ENCODE data around the gene SMIM35. TPM values are rescaled to one million over a fixed set of nuclear protein-coding genes. Genes with fewer than 3 reads are reported as not detected.

The SMIM35 gene
- total RNA-seq, 4 donors from 2014 or later = not detected

GRCh38 chr11:118091690-118092089 is 4.9 kb upstream of the SMIM35 start:
- Histone ChIP-seq H3K4me3 (no peak overlapping the region), H3K27ac (no peak overlapping the region), H3K27me3 (no peaks in the 10 kb centered on the region), H3K9me3 (no peaks in the 10 kb centered on the region), H3K36me3 (no peaks in the 10 kb centered on the region), H3K4me1 (no peaks in the 10 kb centered on the region)
- TF ChIP-seq POLR2A (IDR thresholded peaks at IDR 0.05) = no peak
- no peak for TF ChIP-seq CTCF (IDR thresholded peaks at IDR 0.05 in 4 of 5, conservative IDR thresholded peaks at IDR 0.05 in 1 of 5)
- intact Hi-C loops (cut with DNase I; ENCODE audit: low total_unique reads) = no loop called here
- DNase-seq (no peak), ATAC-seq (no peak)
- in situ Hi-C loops (cut with MboI; ENCODE audit: low sequenced_read_pairs in 4 of 4) = no loop called here

- TF ChIP-seq CTCF (IDR thresholded peaks at IDR 0.05 in 4 of 5, conservative IDR thresholded peaks at IDR 0.05 in 1 of 5) (no peak), POLR2A (IDR thresholded peaks at IDR 0.05) (no peak)
- no peak for DNase-seq
- no peaks in the 10 kb centered on the region for H3K9me3 ChIP-seq
- ATAC-seq = no peak
- H3K4me1 ChIP-seq = no peaks in the 10 kb centered on the region
- H3K36me3 ChIP-seq = no peaks in the 10 kb centered on the region
- H3K27ac ChIP-seq = no peak overlapping the region
- no peaks in the 10 kb centered on the region for H3K27me3 ChIP-seq
- H3K4me3 ChIP-seq = no peak overlapping the region
- in situ Hi-C loops (cut with MboI; ENCODE audit: low sequenced_read_pairs in 4 of 4) (no loop called here), intact Hi-C loops (cut with DNase I; ENCODE audit: low total_unique reads) (no loop called here)
Observed at GRCh38 chr11:118090545-118091162, 3.9 kb upstream of the SMIM35 start.

- ATAC-seq = no peak
- no peaks in the 10 kb centered on the region for H3K36me3 ChIP-seq
- in situ Hi-C loops (cut with MboI; ENCODE audit: low sequenced_read_pairs in 4 of 4) = no loop called here
- TF ChIP-seq CTCF (IDR thresholded peaks at IDR 0.05 in 4 of 5, conservative IDR thresholded peaks at IDR 0.05 in 1 of 5) (no peak), POLR2A (IDR thresholded peaks at IDR 0.05) (no peak)
- no peaks in the 10 kb centered on the region for H3K27me3 ChIP-seq
- DNase-seq = no peak
- H3K27ac ChIP-seq = no peak overlapping the region
- peaks cover 10 to 13% of the 10 kb centered on the region in 2 donors for H3K4me1 ChIP-seq
- H3K9me3 ChIP-seq = no peaks in the 10 kb centered on the region
- intact Hi-C loops (cut with DNase I; ENCODE audit: low total_unique reads) = no loop called here
- no peak overlapping the region for H3K4me3 ChIP-seq
Observed at GRCh38 chr11:118088531-118088930, 1.8 kb upstream of the SMIM35 start.

- in situ Hi-C loops (cut with MboI; ENCODE audit: low sequenced_read_pairs in 4 of 4) (no loop called here), intact Hi-C loops (cut with DNase I; ENCODE audit: low total_unique reads) (no loop called here)
- no peak overlapping the region for H3K4me3 ChIP-seq
- no peaks in the 10 kb centered on the region for H3K9me3 ChIP-seq
- H3K27me3 ChIP-seq = no peaks in the 10 kb centered on the region
- no peak overlapping the region for H3K27ac ChIP-seq
- peaks cover 13 to 14% of the 10 kb centered on the region in 2 donors for H3K4me1 ChIP-seq
- TF ChIP-seq POLR2A (IDR thresholded peaks at IDR 0.05) = no peak
- TF ChIP-seq CTCF (IDR thresholded peaks at IDR 0.05 in 4 of 5, conservative IDR thresholded peaks at IDR 0.05 in 1 of 5) = no peak
- ATAC-seq (no peak), DNase-seq (no peak)
- H3K36me3 ChIP-seq = no peaks in the 10 kb centered on the region
Observed at GRCh38 chr11:118087931-118088330, 1.2 kb upstream of the SMIM35 start.

GRCh38 chr11:118084656-118085055 is 2.1 kb downstream of the SMIM35 start:
- TF ChIP-seq CTCF (IDR thresholded peaks at IDR 0.05 in 4 of 5, conservative IDR thresholded peaks at IDR 0.05 in 1 of 5) (no peak), POLR2A (IDR thresholded peaks at IDR 0.05) (no peak)
- ATAC-seq (no peak), DNase-seq (no peak)
- Histone ChIP-seq H3K27ac (peak overlapping the region; percentile 66 to 77 (median 70)), H3K27me3 (no peaks in the 10 kb centered on the region), H3K9me3 (no peaks in the 10 kb centered on the region), H3K36me3 (no peaks in the 10 kb centered on the region), H3K4me3 (no peak overlapping the region), H3K4me1 (peaks cover 13 to 17% of the 10 kb centered on the region in 2 donors)
- intact Hi-C loops (cut with DNase I; ENCODE audit: low total_unique reads) (no loop called here), in situ Hi-C loops (cut with MboI; ENCODE audit: low sequenced_read_pairs in 4 of 4) (no loop called here)

All from gastrocnemius medialis (tissue), 4 donors.